Activated CD4-positive, alpha-beta memory T cell treated with anti-CD3 and anti-CD28 coated beads for 36 hours (primary cell): Measurements from ENCODE around the gene CA9. TPM values are rescaled to one million over a fixed set of nuclear protein-coding genes. Genes with fewer than 3 reads are reported as not detected.
A peak's percentile ranks its signal among the peaks of the same experiment; 100 is the strongest.

Experiments
- CTCF ChIA-PET: fragments of 350-600 bp; sonication (Branson Sonifier 250); formaldehyde crosslinking; loops from one replicate; lab custom pipeline; 2021; ENCODE audit warnings: antibody characterized with exemption, inconsistent platforms; lab: Charles Lee
- POLR2A ChIA-PET: fragments of 350-600 bp; sonication (Branson Sonifier 250); formaldehyde crosslinking; loops from one replicate; lab custom pipeline; 2021; ENCODE audit warnings: antibody characterized with exemption; lab: Charles Lee
- DNase-seq: peaks from one replicate; pipeline ENCODE4 v3.0.0-alpha.2; 2020
- H3K27ac Mint-ChIP-seq: one replicate; pipeline ENCODE4 v1.8.0; 2021; ENCODE audit warnings: mixed read lengths
- H3K27me3 Mint-ChIP-seq: one replicate; pipeline ENCODE4 v1.8.0; 2021; ENCODE audit warnings: mixed read lengths
- H3K36me3 Mint-ChIP-seq: one replicate; pipeline ENCODE4 v1.8.0; 2021; ENCODE audit warnings: mixed read lengths
- H3K4me1 Mint-ChIP-seq: one replicate; pipeline ENCODE4 v1.8.0; 2021; ENCODE audit warnings: low read depth, mixed read lengths
- H3K4me3 Mint-ChIP-seq: one replicate; pipeline ENCODE4 v1.8.0; 2021; ENCODE audit warnings: mild to moderate bottlenecking, mixed read lengths
- H3K9me3 Mint-ChIP-seq: one replicate; pipeline ENCODE4 v1.8.0; 2021; ENCODE audit warnings: mixed read lengths
- intact Hi-C: fragments of 100-400 bp; cut with micrococcal nuclease; formaldehyde crosslinking; loops from one replicate; pipeline ENCODE4 v1.15.1; 2023
- total RNA-seq, 2 experiments: library from RNA; stranded (reverse); gene quantifications; one replicate each; pipeline ENCODE4 v1.2.3, GENCODE V29; 2021

Gene CA9
- total RNA-seq, 2 experiments from 2014 or later, result 0.90 to 1.6 TPM

DNA sequence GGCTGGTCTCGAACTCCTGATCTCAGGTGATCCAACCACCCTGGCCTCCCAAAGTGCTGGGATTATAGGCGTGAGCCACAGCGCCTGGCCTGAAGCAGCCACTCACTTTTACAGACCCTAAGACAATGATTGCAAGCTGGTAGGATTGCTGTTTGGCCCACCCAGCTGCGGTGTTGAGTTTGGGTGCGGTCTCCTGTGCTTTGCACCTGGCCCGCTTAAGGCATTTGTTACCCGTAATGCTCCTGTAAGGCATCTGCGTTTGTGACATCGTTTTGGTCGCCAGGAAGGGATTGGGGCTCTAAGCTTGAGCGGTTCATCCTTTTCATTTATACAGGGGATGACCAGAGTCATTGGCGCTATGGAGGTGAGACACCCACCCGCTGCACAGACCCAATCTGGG, 1.5 kb downstream of the CA9 start:
- no peaks in the 10 kb centered on the region for H3K9me3 Mint-ChIP-seq
- no peaks in the 10 kb centered on the region for H3K36me3 Mint-ChIP-seq
- peak overlapping the region; percentile 45 for H3K4me3 Mint-ChIP-seq
- peaks cover 4% of the 10 kb centered on the region for H3K4me1 Mint-ChIP-seq
- H3K27ac Mint-ChIP-seq, result no peak overlapping the region
- ChIA-PET POLR2A (interaction anchor here (1.4 kb wide), 1 partner anchor 10 kb away, joined by 4 read pairs; the partner anchor contains the start of gene ARHGEF39), CTCF (interaction anchor here (2.2 to 2.9 kb wide), 2 partner anchors 10 to 21 kb away, joined by 7 to 10 read pairs; partner anchors contain the start of gene ARHGEF39)
- DNase-seq, result no peak
- H3K27me3 Mint-ChIP-seq, result peaks cover 9% of the 10 kb centered on the region
- intact Hi-C loops, result no loop called here

DNA sequence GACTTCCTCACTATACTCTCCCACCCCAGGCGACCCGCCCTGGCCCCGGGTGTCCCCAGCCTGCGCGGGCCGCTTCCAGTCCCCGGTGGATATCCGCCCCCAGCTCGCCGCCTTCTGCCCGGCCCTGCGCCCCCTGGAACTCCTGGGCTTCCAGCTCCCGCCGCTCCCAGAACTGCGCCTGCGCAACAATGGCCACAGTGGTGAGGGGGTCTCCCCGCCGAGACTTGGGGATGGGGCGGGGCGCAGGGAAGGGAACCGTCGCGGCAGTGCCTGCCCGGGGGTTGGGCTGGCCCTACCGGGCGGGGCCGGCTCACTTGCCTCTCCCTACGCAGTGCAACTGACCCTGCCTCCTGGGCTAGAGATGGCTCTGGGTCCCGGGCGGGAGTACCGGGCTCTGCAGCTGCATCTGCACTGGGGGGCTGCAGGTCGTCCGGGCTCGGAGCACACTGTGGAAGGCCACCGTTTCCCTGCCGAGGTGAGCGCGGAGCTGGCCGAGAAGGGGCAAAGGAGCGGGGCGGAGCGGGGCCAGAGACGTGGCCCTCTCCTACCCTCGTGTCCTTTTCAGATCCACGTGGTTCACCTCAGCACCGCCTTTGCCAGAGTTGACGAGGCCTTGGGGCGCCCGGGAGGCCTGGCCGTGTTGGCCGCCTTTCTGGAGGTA, 2.1 kb downstream of the CA9 start:
- peak overlapping the region; percentile 48 for H3K4me3 Mint-ChIP-seq
- peaks cover 4% of the 10 kb centered on the region for H3K4me1 Mint-ChIP-seq
- ChIA-PET POLR2A (interaction anchor here (1.4 kb wide), 1 partner anchor 10 kb away, joined by 4 read pairs; the partner anchor contains the start of gene ARHGEF39), CTCF (interaction anchor here (0.6 to 2.9 kb wide), 4 partner anchors 11 to 228 kb away, joined by 3 to 10 read pairs (median 5); partner anchors contain the start of genes ARHGEF39, CCDC107 and RMRP)
- no peaks in the 10 kb centered on the region for H3K9me3 Mint-ChIP-seq
- H3K27ac Mint-ChIP-seq, result no peak overlapping the region
- no peaks in the 10 kb centered on the region for H3K36me3 Mint-ChIP-seq
- peaks cover 9% of the 10 kb centered on the region for H3K27me3 Mint-ChIP-seq
- peak; percentile 59 for DNase-seq
- intact Hi-C loops, result no loop called here

DNA sequence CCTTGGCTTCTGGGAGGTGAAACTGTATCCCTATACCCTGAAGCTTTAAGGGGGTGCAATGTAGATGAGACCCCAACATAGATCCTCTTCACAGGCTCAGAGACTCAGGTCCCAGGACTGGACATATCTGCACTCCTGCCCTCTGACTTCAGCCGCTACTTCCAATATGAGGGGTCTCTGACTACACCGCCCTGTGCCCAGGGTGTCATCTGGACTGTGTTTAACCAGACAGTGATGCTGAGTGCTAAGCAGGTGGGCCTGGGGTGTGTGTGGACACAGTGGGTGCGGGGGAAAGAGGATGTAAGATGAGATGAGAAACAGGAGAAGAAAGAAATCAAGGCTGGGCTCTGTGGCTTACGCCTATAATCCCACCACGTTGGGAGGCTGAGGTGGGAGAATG, 5.4 kb downstream of the CA9 start:
- intact Hi-C loops, result no loop called here
- POLR2A ChIA-PET, result no interaction called here
- no peak overlapping the region for H3K4me3 Mint-ChIP-seq
- H3K36me3 Mint-ChIP-seq, result no peaks in the 10 kb centered on the region
- H3K27me3 Mint-ChIP-seq, result peaks cover 9% of the 10 kb centered on the region
- peaks cover 4% of the 10 kb centered on the region for H3K4me1 Mint-ChIP-seq
- DNase-seq, result no peak
- no peaks in the 10 kb centered on the region for H3K9me3 Mint-ChIP-seq
- CTCF ChIA-PET, result interaction anchor here (0.8 to 2.8 kb wide), 2 partner anchors 9 to 17 kb away, joined by 4 to 13 read pairs; no protein-coding TSS in a partner anchor
- H3K27ac Mint-ChIP-seq, result no peak overlapping the region

DNA sequence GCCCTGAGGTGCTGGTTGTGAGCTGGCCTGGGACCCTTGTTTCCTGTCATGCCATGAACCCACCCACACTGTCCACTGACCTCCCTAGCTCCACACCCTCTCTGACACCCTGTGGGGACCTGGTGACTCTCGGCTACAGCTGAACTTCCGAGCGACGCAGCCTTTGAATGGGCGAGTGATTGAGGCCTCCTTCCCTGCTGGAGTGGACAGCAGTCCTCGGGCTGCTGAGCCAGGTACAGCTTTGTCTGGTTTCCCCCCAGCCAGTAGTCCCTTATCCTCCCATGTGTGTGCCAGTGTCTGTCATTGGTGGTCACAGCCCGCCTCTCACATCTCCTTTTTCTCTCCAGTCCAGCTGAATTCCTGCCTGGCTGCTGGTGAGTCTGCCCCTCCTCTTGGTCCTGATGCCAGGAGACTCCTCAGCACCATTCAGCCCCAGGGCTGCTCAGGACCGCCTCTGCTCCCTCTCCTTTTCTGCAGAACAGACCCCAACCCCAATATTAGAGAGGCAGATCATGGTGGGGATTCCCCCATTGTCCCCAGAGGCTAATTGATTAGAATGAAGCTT, 6.1 kb downstream of the CA9 start:
- Mint-ChIP-seq H3K4me3 (no peak overlapping the region), H3K27ac (no peak overlapping the region), H3K9me3 (no peaks in the 10 kb centered on the region), H3K36me3 (no peaks in the 10 kb centered on the region), H3K4me1 (peaks cover 4% of the 10 kb centered on the region), H3K27me3 (peaks cover 4% of the 10 kb centered on the region)
- ChIA-PET CTCF (interaction anchor here (1.1 to 2.8 kb wide), 2 partner anchors 17 to 21 kb away, joined by 3 to 13 read pairs; no protein-coding TSS in a partner anchor), POLR2A (no interaction called here)
- DNase-seq, result no peak
- intact Hi-C loops, result no loop called here

DNA sequence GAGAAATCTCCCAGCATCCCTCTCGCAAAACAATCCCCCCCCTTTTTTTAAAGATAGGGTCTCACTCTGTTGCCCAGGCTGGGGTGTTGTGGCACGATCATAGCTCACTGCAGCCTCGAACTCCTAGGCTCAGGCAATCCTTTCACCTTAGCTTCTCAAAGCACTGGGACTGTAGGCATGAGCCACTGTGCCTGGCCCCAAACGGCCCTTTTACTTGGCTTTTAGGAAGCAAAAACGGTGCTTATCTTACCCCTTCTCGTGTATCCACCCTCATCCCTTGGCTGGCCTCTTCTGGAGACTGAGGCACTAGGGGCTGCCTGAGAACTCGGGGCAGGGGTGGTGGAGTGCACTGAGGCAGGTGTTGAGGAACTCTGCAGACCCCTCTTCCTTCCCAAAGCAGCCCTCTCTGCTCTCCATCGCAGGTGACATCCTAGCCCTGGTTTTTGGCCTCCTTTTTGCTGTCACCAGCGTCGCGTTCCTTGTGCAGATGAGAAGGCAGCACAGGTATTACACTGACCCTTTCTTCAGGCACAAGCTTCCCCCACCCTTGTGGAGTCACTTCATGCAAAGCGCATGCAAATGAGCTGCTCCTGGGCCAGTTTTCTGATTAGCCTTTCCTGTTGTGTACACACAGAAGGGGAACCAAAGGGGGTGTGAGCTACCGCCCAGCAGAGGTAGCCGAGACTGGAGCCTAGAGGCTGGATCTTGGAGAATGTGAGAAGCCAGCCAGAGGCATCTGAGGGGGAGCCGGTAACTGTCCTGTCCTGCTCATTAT, 6.8 kb downstream of the CA9 start:
- intact Hi-C loops, result no loop called here
- peaks cover 4% of the 10 kb centered on the region for H3K4me1 Mint-ChIP-seq
- no peaks in the 10 kb centered on the region for H3K9me3 Mint-ChIP-seq
- ChIA-PET CTCF (interaction anchor here (1.1 to 2.8 kb wide), 2 partner anchors 16 to 21 kb away, joined by 3 to 13 read pairs; no protein-coding TSS in a partner anchor), POLR2A (no interaction called here)
- no peak for DNase-seq
- H3K27me3 Mint-ChIP-seq, result peaks cover 4% of the 10 kb centered on the region
- H3K36me3 Mint-ChIP-seq, result no peaks in the 10 kb centered on the region
- no peak overlapping the region for H3K27ac Mint-ChIP-seq
- no peak overlapping the region for H3K4me3 Mint-ChIP-seq

DNA sequence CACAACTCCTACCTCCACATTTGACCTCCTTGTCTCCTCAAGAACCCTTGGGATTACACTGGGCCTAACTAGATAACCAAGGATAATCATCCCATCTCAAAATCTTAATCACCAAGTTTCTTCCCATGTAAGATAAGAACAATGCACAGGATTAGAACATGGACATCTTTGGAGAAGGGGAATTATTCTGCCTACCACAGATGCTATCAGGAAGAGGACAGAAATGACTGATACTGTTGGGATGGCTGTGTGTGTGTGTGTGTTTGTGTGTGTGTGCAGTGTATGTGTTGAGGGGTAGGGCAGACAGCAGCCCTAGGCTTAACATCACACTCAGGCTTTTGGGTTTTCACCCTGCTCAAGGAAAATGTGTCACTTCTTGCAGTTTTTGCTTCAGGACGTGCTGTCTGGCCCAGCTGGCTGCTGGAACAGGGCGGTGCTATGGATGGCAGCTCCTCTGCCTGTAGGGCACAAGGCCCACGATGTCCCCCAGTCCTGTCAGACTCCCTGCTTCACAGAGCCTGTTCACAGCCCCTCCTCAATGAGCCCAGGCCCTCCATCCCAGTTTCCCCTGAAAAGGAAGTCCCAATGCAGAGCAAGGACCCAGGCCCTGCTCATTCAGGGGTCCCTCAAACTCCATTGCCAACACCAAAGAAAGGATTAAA, 7.7 kb downstream of the CA9 start:
- peaks cover 2% of the 10 kb centered on the region for H3K27me3 Mint-ChIP-seq
- H3K9me3 Mint-ChIP-seq, result no peaks in the 10 kb centered on the region
- H3K36me3 Mint-ChIP-seq, result no peaks in the 10 kb centered on the region
- CTCF ChIA-PET, result interaction anchor here (0.5 to 2.8 kb wide), 2 partner anchors 13 to 15 kb away, joined by 6 to 13 read pairs; no protein-coding TSS in a partner anchor
- no peak overlapping the region for H3K27ac Mint-ChIP-seq
- POLR2A ChIA-PET, result no interaction called here
- H3K4me1 Mint-ChIP-seq, result peaks cover under 1% of the 10 kb centered on the region
- no peak overlapping the region for H3K4me3 Mint-ChIP-seq
- intact Hi-C loops, result no loop called here
- DNase-seq, result no peak

DNA sequence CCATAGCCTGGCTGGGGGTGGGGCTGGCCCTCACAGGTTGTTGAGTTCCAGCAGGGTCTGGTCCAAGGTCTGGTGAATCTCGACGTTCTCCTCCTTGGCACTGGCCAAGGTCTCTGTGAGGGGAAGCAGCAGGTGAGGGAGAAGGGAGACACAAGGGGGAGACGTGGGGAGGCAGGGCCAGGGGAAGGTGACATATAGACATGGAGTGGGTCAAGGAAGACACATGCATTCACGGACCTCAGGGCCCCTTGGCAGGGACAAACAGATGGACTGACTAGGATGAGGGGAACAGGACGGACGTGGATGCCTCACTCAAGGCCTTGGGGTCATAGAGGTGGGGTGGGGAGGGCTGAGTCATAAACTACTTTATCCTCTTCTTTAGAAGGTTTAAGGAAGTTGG, 8.3 kb downstream of the CA9 start:
- Mint-ChIP-seq H3K9me3 (no peaks in the 10 kb centered on the region), H3K27ac (no peak overlapping the region), H3K36me3 (no peaks in the 10 kb centered on the region), H3K4me3 (no peak overlapping the region), H3K4me1 (no peaks in the 10 kb centered on the region), H3K27me3 (no peaks in the 10 kb centered on the region)
- ChIA-PET POLR2A (no interaction called here), CTCF (interaction anchor here (4.7 kb wide), 1 partner anchor 14 kb away, joined by 26 read pairs; no protein-coding TSS in a partner anchor)
- intact Hi-C loops, result no loop called here
- DNase-seq, result no peak

DNA sequence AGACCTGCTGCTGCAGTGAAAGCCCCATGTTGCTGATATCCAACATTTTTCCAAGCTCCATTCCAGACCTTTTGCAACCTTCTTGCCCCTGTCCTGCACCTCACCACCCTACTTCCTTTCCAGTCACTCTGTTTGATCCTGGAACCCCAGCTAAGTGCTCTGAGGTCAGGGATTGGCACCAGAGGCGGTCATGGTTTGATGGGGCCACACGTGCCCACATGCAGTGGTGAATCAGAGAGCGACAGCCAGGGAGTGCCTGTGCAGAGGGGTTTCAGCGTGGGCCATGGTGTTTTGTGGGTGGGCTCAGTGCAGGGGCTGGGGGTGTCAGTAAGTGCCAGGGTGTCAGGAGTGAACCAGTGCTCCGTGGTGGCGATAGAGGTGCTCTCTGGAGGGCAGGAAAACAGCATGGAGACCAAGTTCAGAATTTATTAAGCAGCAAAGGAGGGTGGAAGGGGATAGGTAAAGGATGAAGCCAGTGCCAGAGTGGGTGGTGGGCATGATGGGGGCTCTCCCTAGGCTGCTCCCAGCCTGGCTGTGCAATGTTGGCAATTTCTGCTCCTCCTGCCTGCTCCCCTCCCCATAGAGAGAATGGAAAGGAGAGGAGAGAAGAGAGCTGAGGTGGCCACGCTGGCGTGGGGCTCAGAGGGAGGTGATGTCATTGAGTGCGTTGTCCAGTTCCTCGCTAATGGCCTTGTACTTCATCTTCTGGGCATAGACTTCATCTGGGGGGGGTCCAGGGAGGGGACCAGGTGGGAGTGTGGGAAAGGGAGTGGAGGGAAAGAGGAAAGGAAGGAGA, 9.0 kb downstream of the CA9 start:
- CTCF ChIA-PET, result interaction anchor here (4.7 kb wide), 1 partner anchor 14 kb away, joined by 26 read pairs; no protein-coding TSS in a partner anchor
- DNase-seq, result no peak
- Mint-ChIP-seq H3K27ac (no peak overlapping the region), H3K4me3 (no peak overlapping the region), H3K4me1 (peaks cover 3% of the 10 kb centered on the region), H3K27me3 (no peaks in the 10 kb centered on the region), H3K9me3 (no peaks in the 10 kb centered on the region), H3K36me3 (no peaks in the 10 kb centered on the region)
- POLR2A ChIA-PET, result no interaction called here
- intact Hi-C loops, result no loop called here

DNA sequence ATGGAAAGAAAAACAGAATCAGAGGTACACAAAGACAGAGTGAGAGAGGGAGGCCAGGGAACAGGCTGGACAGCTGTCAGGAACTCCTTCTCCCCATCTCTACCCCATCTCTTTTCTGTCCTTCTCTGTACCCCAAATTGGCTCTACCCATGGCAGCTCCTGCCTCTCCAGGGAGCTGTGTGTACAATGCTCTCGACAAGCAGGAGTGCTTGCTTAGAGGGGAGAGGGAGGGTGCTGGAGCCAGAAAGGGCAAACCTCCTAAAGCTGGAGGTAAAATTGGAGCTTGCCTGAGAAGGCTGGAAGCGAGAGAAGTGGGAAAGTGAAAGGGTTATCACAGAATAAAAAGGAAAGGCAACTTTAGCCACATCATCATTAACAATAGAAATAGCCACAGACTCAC, 9.6 kb downstream of the CA9 start:
- no peaks in the 10 kb centered on the region for H3K9me3 Mint-ChIP-seq
- peaks cover 6% of the 10 kb centered on the region for H3K4me1 Mint-ChIP-seq
- no peak overlapping the region for H3K27ac Mint-ChIP-seq
- ChIA-PET POLR2A (no interaction called here), CTCF (interaction anchor here (1.0 to 4.7 kb wide), 2 partner anchors 13 to 29 kb away, joined by 4 to 26 read pairs; no protein-coding TSS in a partner anchor)
- no peak for DNase-seq
- intact Hi-C loops, result no loop called here
- H3K36me3 Mint-ChIP-seq, result no peaks in the 10 kb centered on the region
- no peaks in the 10 kb centered on the region for H3K27me3 Mint-ChIP-seq
- no peak overlapping the region for H3K4me3 Mint-ChIP-seq

DNA sequence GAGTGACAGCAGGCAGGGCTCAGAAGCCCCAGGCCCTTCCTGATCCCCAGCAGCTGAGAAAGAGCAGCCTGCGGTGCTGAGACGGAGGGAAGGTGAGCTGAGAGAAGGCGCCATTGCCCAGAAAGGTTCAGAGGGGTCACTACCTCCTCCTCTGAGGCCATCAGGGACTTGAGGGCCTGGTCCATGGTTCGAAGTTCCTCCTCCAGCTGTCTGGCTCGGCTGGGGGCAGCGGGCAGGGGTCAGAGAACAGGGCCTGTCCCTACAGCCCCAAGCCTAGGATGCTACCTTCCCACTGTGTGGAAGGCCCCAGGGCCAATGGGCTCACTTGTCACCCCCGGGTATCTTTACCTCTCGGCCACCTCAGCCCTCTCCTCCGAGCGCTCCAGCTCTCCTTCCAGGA, 11.2 kb downstream of the CA9 start:
- ChIA-PET CTCF (interaction anchor here (4.7 kb wide), 1 partner anchor 12 kb away, joined by 26 read pairs; no protein-coding TSS in a partner anchor), POLR2A (no interaction called here)
- Mint-ChIP-seq H3K9me3 (no peaks in the 10 kb centered on the region), H3K36me3 (no peaks in the 10 kb centered on the region), H3K27ac (no peak overlapping the region), H3K27me3 (no peaks in the 10 kb centered on the region), H3K4me1 (peaks cover 16% of the 10 kb centered on the region), H3K4me3 (no peak overlapping the region)
- no peak for DNase-seq
- intact Hi-C loops, result loop anchor here (5.0 kb wide), 1 partner anchor 817 kb away; no protein-coding TSS in a partner anchor

DNA sequence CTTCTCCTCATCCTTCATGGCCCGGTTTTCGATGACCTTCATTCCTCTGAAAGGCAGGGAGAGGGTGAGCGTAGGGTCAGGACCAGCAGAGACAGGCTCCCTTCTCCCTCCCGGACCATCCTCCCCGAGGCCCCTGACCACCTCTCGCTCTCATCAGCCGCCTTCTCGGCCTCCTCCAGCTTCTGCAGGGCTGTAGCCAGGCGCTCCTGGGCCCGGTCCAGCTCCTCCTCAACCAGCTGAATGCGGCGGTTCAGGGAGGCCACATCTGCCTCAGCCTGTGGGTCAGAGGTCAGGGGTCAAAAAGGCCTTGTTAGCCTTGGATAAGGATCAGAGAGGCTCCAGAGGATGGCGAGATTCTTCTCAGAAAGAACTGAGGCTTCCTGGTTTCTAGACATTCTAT, 11.8 kb downstream of the CA9 start:
- Mint-ChIP-seq H3K9me3 (no peaks in the 10 kb centered on the region), H3K36me3 (no peaks in the 10 kb centered on the region), H3K4me1 (peaks cover 16% of the 10 kb centered on the region), H3K4me3 (no peak overlapping the region), H3K27me3 (no peaks in the 10 kb centered on the region), H3K27ac (no peak overlapping the region)
- DNase-seq, result no peak
- ChIA-PET POLR2A (no interaction called here), CTCF (interaction anchor here (1.2 to 4.7 kb wide), 2 partner anchors 9 to 11 kb away, joined by 3 to 26 read pairs; no protein-coding TSS in a partner anchor)
- intact Hi-C loops, result loop anchor here (5.0 kb wide), 1 partner anchor 817 kb away; no protein-coding TSS in a partner anchor
